ENCODE measurements around the gene KCNJ16.

Gene KCNJ16

DNA sequence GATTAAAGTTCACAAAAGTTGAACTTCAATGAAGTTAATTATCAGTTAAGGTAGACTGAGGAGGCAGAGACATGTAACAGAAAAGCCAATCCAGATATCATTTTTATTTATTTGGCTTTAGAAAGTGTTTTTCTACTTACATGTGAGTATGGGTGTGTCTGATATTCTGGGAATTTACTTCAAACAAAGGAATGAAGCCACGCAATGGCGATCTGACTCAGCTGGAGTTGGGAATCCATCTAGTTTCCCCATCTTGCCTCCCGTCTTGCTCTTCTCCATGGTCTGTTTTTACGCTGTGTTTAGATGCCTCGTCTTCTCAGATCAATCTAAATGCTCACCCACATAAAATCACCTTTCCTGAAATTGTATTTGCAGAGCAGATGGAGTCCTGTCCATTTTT is 1.7 kb upstream of the KCNJ16 start:
- TF ChIP-seq, protein P1, sequence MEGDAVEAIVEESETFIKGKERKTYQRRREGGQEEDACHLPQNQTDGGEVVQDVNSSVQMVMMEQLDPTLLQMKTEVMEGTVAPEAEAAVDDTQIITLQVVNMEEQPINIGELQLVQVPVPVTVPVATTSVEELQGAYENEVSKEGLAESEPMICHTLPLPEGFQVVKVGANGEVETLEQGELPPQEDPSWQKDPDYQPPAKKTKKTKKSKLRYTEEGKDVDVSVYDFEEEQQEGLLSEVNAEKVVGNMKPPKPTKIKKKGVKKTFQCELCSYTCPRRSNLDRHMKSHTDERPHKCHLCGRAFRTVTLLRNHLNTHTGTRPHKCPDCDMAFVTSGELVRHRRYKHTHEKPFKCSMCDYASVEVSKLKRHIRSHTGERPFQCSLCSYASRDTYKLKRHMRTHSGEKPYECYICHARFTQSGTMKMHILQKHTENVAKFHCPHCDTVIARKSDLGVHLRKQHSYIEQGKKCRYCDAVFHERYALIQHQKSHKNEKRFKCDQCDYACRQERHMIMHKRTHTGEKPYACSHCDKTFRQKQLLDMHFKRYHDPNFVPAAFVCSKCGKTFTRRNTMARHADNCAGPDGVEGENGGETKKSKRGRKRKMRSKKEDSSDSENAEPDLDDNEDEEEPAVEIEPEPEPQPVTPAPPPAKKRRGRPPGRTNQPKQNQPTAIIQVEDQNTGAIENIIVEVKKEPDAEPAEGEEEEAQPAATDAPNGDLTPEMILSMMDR (IDR thresholded peaks at IDR 0.05; ENCODE audit: control extremely low read depth, extremely low read depth, low read depth, missing control alignments): no peak
- ChIA-PET CTCF (no interaction called here), POLR2A (no interaction called here)
- DNase-seq (ENCODE audit: extremely low spot score): no peak

DNA sequence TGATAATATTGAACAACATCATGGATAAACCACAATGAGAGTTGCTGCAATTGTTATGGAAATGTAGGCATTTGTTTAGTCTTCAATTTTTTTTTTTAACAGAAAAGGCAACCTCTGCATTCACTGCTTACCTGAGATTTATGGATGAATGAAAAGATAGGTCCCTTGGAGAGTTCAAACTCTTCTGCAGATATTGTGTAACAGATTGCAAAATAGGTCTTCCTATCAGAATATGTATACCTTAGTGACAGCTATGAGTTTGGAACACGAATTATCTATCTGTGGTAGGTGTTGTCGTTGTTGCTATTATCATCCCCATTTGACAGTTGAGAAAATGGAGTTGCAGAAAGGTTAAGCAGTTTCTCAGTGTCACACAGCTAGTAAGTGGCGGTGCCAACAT is 1.2 kb upstream of the KCNJ16 start:
- TF ChIP-seq, protein P1 (IDR thresholded peaks at IDR 0.05; ENCODE audit: control extremely low read depth, extremely low read depth, low read depth, missing control alignments): no peak
- no peak for DNase-seq (ENCODE audit: extremely low spot score)
- CTCF ChIA-PET: no interaction called here
- POLR2A ChIA-PET: no interaction called here

DNA sequence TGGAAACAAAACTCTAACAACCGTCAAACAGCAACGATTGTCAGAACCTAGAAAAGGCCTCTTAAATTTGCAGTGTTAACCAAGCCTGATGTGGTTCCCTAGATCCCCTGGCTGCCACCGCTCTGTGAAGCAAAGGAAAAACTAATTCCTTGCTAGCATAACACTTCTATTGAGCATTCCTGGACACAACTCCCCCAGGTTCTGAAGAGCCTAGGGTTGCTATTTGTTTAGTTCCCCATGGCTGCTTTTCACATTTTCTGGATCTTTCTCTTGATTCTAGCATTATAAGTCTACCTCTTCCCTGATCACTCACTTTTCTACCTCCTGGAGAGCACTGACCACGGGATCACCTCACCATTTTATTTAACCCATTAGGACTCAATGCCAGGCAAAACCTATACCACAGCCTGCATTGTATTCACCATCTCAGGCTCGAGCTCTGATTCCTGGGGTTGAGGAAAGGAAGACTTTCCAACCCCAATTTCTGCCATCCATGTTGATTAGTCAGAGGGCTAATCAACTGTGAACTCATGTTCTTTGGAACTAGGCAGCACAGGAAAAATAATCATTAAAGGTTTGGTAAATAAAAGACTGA is 692 bp upstream of the KCNJ16 start:
- no peak for DNase-seq (ENCODE audit: extremely low spot score)
- TF ChIP-seq, protein P1 (IDR thresholded peaks at IDR 0.05; ENCODE audit: control extremely low read depth, extremely low read depth, low read depth, missing control alignments): no peak
- ChIA-PET CTCF (no interaction called here), POLR2A (no interaction called here)

DNA sequence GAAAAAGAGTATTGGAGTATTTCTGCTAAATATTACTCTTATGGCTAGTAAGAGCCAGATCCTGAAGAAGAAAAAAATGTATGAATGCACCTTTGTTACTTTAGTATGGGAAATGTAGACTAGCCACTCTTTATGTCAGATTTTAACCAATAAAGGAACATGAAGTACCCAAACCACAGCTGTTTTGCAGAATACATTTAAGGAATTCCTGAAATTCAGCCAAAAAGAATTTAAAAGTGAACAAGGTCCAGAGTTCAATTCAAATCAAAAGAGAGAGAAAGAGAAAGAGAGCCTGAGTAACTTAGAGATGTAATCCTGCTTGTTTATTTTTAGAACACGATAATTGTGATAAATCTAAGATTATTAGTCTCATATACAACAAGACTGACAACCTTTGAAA is 1.2 kb downstream of the KCNJ16 start:
- no peak for DNase-seq (ENCODE audit: extremely low spot score)
- ChIA-PET POLR2A (no interaction called here), CTCF (interaction anchor here (1.3 kb wide), 1 partner anchor 469 kb away, joined by 4 read pairs; no protein-coding TSS in a partner anchor)
- TF ChIP-seq, protein P1 (IDR thresholded peaks at IDR 0.05; ENCODE audit: control extremely low read depth, extremely low read depth, low read depth, missing control alignments): no peak

DNA sequence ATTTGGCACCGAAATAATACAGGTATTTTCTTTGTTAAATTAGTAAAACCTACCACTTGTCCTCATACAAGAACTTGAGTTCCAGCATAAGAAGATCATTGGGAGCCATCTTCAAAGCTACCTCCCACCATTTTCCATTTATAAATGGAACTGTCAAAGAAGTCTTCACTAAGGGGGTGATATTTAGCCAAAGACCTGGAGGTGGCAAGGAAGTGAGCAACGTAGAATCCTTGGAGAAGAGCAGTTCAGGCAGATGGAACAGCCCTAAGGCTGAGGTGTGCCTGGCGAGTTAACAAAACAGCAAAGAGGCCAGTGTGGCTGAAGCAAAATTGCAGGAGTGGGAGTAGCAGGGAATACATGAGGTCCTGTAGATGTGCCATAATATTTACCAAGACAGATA is 1.8 kb downstream of the KCNJ16 start:
- ChIA-PET CTCF (no interaction called here), POLR2A (interaction anchor here (0.7 kb wide), 1 partner anchor 801 kb away, joined by 4 read pairs; no protein-coding TSS in a partner anchor)
- no peak for DNase-seq (ENCODE audit: extremely low spot score)
- TF ChIP-seq, protein P1 (IDR thresholded peaks at IDR 0.05; ENCODE audit: control extremely low read depth, extremely low read depth, low read depth, missing control alignments): no peak

DNA sequence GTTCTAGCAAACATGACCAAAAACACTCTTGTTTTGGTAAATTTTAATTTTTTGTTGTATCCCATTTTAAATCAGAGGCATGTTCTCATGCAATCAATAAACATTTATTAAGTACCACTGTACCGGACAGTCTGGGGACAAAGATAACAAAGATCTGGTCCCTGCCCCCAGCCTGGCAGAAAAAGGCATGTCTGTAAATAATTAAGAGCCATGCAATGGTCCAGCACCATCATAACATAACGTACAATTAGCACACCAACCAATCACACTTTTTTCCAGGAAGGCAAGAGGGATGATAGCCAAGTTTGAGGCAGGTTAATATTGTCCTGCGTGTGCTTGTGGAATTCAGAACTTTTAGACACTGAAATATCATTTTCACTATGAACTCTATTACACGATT is 3.5 kb downstream of the KCNJ16 start:
- ChIA-PET CTCF (no interaction called here), POLR2A (no interaction called here)
- TF ChIP-seq, protein P1 (IDR thresholded peaks at IDR 0.05; ENCODE audit: control extremely low read depth, extremely low read depth, low read depth, missing control alignments): no peak
- no peak for DNase-seq (ENCODE audit: extremely low spot score)

Measured in GM10248 (cell line).